Epithelial cell of esophagus (primary cell): ENCODE measurements around the gene ESPN.

Experiments used
- DNase-seq: peaks from one replicate; pipeline ENCODE4 v3.0.0; 2010; ENCODE audit warnings: low read depth
- H3K4me3 ChIP-seq: 2 replicates; pipeline ENCODE4 v1.5.1; 2011; ENCODE audit warnings: mild to moderate bottlenecking, low read length, control low read depth
- TF ChIP-seq, protein P1 (sequence below): IDR thresholded peaks from 2 replicates; pipeline ENCODE4 v1.5.1; 2011; ENCODE audit warnings: low read depth, mild to moderate bottlenecking, low read length, control low read depth, inconsistent platforms; ENCODE audit not compliant: insufficient read depth; ENCODE audit errors: missing control alignments

Gene ESPN

DNA sequence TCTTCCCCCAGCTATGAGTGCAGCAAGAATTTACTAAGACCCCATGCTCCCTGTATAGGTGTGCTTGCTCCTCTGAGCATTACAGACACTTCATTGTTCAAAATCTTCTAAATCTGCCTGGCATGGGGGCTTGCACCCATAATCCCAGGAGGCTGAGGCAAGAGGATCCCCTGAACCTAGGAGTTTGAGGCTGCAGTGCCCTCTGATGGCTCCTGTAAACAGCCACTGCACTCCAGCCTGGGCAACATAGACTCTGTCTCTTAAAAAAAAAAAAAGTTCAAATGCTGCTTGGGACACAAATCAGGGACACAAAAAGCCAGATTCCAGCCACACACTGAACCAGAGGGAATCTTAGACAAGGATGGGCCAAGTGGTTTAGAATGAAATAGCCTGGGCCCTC lies 27.6 kb upstream of the ESPN start:
- TF ChIP-seq, protein P1, sequence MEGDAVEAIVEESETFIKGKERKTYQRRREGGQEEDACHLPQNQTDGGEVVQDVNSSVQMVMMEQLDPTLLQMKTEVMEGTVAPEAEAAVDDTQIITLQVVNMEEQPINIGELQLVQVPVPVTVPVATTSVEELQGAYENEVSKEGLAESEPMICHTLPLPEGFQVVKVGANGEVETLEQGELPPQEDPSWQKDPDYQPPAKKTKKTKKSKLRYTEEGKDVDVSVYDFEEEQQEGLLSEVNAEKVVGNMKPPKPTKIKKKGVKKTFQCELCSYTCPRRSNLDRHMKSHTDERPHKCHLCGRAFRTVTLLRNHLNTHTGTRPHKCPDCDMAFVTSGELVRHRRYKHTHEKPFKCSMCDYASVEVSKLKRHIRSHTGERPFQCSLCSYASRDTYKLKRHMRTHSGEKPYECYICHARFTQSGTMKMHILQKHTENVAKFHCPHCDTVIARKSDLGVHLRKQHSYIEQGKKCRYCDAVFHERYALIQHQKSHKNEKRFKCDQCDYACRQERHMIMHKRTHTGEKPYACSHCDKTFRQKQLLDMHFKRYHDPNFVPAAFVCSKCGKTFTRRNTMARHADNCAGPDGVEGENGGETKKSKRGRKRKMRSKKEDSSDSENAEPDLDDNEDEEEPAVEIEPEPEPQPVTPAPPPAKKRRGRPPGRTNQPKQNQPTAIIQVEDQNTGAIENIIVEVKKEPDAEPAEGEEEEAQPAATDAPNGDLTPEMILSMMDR, result peak; percentile 56
- H3K4me3 ChIP-seq, result no peak overlapping the region
- no peak for DNase-seq

DNA sequence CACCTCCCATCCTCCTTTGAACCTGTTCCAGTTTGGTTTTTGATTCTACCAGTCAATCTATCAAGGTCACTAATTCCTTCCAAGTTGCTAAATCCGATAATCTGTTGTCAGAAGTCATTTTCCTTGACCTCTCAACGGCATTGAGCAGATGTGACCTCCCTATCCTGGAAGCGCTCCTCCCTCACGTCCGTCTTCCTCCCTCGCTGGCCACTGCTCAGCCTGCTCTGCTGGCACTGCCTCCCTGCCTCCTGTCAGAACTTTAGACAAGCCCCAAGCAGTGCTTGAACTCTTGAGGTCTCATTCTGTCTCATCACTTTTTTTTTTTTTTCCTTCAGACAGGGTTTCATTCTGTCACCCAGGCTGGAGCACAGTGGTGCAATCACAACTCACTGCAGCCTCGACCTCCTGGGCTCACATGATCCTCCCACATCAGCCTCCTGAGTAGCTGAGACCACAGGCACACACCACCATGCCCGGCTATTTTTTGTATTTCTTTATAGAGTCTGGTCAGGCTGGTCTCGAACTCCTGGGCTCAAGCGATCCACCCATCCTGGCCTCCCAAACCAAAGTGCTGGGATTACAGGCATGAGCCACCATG lies 26.6 kb upstream of the ESPN start:
- DNase-seq, result no peak
- TF ChIP-seq, protein P1, result no peak
- H3K4me3 ChIP-seq, result no peak overlapping the region

DNA sequence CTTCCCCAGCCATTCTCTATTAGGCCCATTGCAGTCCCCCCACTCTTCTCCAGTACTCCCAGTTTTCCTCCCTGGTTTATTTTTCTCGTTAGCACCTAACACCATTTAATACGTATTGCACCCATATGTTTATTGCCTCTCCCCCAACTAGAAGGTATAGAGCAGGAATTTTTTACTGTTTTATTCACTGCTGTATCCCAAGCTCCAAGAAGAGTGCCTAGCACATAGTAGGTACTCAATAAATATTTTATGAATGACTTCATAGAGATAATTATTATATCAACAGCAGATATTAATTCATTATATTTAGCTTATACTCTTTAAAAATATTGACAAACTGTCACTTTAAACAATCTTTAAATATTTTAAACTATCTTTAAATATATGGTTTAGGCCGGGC lies 25.3 kb upstream of the ESPN start:
- no peak overlapping the region for H3K4me3 ChIP-seq
- TF ChIP-seq, protein P1, result no peak
- DNase-seq, result no peak

DNA sequence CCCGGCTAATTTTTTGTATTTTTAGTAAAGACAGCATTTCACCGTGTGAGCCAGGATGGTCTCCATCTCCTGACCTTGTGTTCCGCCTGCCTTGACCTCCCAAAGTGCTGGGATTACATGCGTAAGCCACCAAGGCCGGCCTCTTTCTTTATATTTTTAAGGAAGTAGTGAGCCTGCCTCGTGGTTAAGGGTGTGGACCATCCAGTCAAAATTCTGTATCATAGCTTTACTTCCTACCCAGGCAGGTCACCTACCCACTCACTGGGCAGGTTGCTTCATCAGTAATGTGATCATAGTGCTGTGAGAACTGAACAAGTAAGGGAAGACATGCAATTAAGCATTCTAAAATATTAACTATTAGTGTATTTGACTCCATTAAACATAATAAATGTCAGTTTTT lies 22.9 kb upstream of the ESPN start:
- TF ChIP-seq, protein P1, result no peak

DNA sequence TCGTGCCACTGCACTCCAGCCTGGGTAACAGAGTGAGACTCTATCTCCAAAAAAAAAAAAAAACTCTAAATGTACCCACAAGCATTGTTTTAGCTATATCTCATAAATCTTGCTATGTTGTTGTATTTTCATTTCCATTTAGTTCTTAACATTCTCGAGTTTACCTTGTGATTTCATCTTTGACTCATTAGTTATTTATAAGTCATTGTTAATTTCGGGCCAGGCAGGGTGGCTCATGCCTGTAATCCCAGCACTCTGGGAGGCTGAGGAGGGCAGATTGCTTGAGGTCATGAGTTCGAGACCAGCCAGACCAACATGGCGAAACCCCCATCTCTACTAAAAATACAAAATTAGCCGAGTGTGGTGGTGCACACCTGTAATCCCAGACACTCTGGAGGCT lies 16.6 kb upstream of the ESPN start:
- no peak overlapping the region for H3K4me3 ChIP-seq
- peak; percentile 54 for DNase-seq
- TF ChIP-seq, protein P1, result no peak

More for the DNA sequence above, 22.9 kb upstream of the ESPN start:
- H3K4me3 ChIP-seq, result no peak overlapping the region
- DNase-seq, result peak; percentile 91

DNA sequence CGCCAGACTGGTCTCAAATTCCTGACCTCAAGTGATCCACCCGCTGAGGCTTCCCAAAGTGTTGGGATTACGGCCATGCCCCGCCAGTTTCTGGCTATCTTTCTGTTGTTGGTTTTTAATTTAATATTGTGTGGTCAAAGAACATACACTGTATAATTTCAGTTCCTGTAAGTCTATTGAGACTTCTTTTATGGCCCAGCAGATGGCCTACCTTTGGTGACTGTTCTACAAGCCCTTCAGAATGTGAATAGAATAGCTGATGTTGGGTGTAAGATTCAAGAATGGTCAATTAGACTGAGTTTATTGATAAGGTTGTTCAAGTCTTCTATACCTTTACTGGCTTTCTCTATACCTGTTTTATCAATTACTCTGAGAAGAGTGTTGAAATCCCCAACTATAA lies 15.5 kb upstream of the ESPN start:
- TF ChIP-seq, protein P1, result no peak
- DNase-seq, result no peak

DNA sequence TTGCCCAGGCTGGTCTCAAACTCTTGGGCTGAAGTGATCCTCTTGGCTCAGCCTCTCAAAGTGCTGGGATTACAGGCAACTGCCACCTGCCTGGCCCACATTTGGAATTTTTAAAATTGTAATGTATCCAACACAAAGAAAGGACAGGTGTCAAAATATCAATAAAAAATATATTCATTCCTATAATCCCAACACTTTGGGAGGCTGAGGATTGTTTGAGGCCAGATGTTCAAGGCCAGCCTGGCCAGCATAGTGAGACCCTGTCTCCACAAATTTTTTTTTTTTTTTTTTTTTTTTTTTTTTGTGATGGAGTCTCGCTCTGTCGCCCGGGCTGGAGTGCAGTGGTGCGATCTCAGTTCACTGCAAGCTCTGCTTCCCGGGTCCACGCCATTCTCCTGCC lies 14.8 kb upstream of the ESPN start:
- TF ChIP-seq, protein P1, result no peak
- no peak overlapping the region for H3K4me3 ChIP-seq
- DNase-seq, result no peak

More for the DNA sequence above, 15.5 kb upstream of the ESPN start:
- no peak overlapping the region for H3K4me3 ChIP-seq
